Measurements from ENCODE around the gene LRRC8E. TPM values are rescaled to one million over a fixed set of nuclear protein-coding genes. Genes with fewer than 3 reads are reported as not detected.
A peak's percentile ranks its signal among the peaks of the same experiment; 100 is the strongest.

Gene LRRC8E
- total and polyA plus RNA-seq, 7 donors, result 0.03 to 0.26 (median 0.09) TPM; not detected in 1

- H3K9me3 ChIP-seq, result no peaks in the 10 kb centered on the region
- H3K27me3 ChIP-seq (ENCODE audit: insufficient read depth in 3 of 3, low read length in 2 of 3), result no peaks in the 10 kb centered on the region
- H3K36me3 ChIP-seq (ENCODE audit: insufficient read depth in 1 of 2, low read depth in 1 of 2), result peaks cover 1 to 25% of the 10 kb centered on the region in 2 donors
- H3K27ac ChIP-seq, result peak overlapping the region; percentile 91
- H3K4me3 ChIP-seq, result peak overlapping the region; percentile 86
- intact Hi-C loops (cut with DNase I), result no loop called here
- TF ChIP-seq CTCF (IDR thresholded peaks at IDR 0.05), result no peak
- no peak for ATAC-seq
- WGBS, 3 donors, result 46 to 68% (median 61%) methylated on average over 10 of the region's 10 CpGs
- DNase-seq, result no peak
- peaks cover 26% of the 10 kb centered on the region for H3K4me1 ChIP-seq
These were observed 17.0 kb downstream of the LRRC8E start for GRCh38 chr19:7905268-7905667.

- no peak overlapping the region for H3K27ac ChIP-seq
- H3K4me1 ChIP-seq, result peaks cover 22% of the 10 kb centered on the region
- H3K36me3 ChIP-seq (ENCODE audit: insufficient read depth in 1 of 2, low read depth in 1 of 2), result peaks cover 4 to 31% of the 10 kb centered on the region in 2 donors
- ATAC-seq (no peak), DNase-seq (no peak)
- H3K27me3 ChIP-seq (ENCODE audit: insufficient read depth in 3 of 3, low read length in 2 of 3), result no peaks in the 10 kb centered on the region
- intact Hi-C loops (cut with DNase I), result no loop called here
- no peak overlapping the region for H3K4me3 ChIP-seq
- TF ChIP-seq CTCF (IDR thresholded peaks at IDR 0.05), result no peak
- WGBS, 3 donors, result 80 to 84% (median 84%) methylated on average over 10 of the region's 10 CpGs
- no peaks in the 10 kb centered on the region for H3K9me3 ChIP-seq
These were observed 17.5 kb downstream of the LRRC8E start for GRCh38 chr19:7905859-7906258.

GRCh38 chr19:7907122-7907521 lies 18.8 kb downstream of the LRRC8E start:
- H3K27me3 ChIP-seq (ENCODE audit: insufficient read depth in 3 of 3, low read length in 2 of 3), result no peaks in the 10 kb centered on the region
- 88 to 89% (median 89%) methylated on average over 19 of the region's 19 CpGs for WGBS, 3 donors
- no peak for DNase-seq
- no peak overlapping the region for H3K4me3 ChIP-seq
- no peak for TF ChIP-seq CTCF (IDR thresholded peaks at IDR 0.05)
- H3K4me1 ChIP-seq, result peaks cover 22% of the 10 kb centered on the region
- H3K9me3 ChIP-seq, result no peaks in the 10 kb centered on the region
- ATAC-seq, result no peak
- peaks cover 4 to 43% of the 10 kb centered on the region in 2 donors for H3K36me3 ChIP-seq (ENCODE audit: insufficient read depth in 1 of 2, low read depth in 1 of 2)
- intact Hi-C loops (cut with DNase I), result no loop called here
- H3K27ac ChIP-seq, result no peak overlapping the region

- H3K27ac ChIP-seq, result no peak overlapping the region
- H3K27me3 ChIP-seq (ENCODE audit: insufficient read depth in 3 of 3, low read length in 2 of 3), result no peaks in the 10 kb centered on the region
- peaks cover 19% of the 10 kb centered on the region for H3K4me1 ChIP-seq
- WGBS, 3 donors, result 82 to 85% (median 83%) methylated on average over 11 of the region's 11 CpGs
- no peak for DNase-seq
- intact Hi-C loops (cut with DNase I), result no loop called here
- no peak overlapping the region for H3K4me3 ChIP-seq
- H3K9me3 ChIP-seq, result no peaks in the 10 kb centered on the region
- H3K36me3 ChIP-seq (ENCODE audit: insufficient read depth in 1 of 2, low read depth in 1 of 2), result peaks cover 4 to 48% of the 10 kb centered on the region in 2 donors
- ATAC-seq, result no peak
- TF ChIP-seq CTCF (IDR thresholded peaks at IDR 0.05), result no peak
These were observed 19.2 kb downstream of the LRRC8E start for GRCh38 chr19:7907544-7907943.

- no peak for TF ChIP-seq CTCF (IDR thresholded peaks at IDR 0.05)
- Histone ChIP-seq H3K27ac (no peak overlapping the region), H3K9me3 (no peaks in the 10 kb centered on the region), H3K4me1 (peaks cover 14% of the 10 kb centered on the region), H3K27me3 (ENCODE audit: insufficient read depth in 3 of 3, low read length in 2 of 3) (no peaks in the 10 kb centered on the region), H3K4me3 (no peak overlapping the region), H3K36me3 (ENCODE audit: insufficient read depth in 1 of 2, low read depth in 1 of 2) (peaks cover 4 to 51% of the 10 kb centered on the region in 2 donors)
- WGBS, 3 donors, result 75 to 80% (median 80%) methylated on average over 13 to 14 of the region's 14 CpGs
- intact Hi-C loops (cut with DNase I), result no loop called here
- no peak for DNase-seq
- ATAC-seq, result no peak
These were observed 19.9 kb downstream of the LRRC8E start for GRCh38 chr19:7908078-7908699.
